GM19395 (cell line): ENCODE measurements around the gene OR5H15.
"Not testable (repeated sequence)": the region's sequence is repeated elsewhere in the genome, so short reads cannot be mapped to it uniquely, and the experiment has no call there.

Experiments
- ATAC-seq: cut with Tn5 transposase; IDR thresholded peaks from one replicate; pipeline ENCODE4 v1.9.1; 2021; ENCODE audit warnings: mild to moderate bottlenecking, moderate library complexity; ENCODE audit not compliant: unreplicated experiment

Gene OR5H15

GRCh38 chr3:98166396-98166795 lies at the start of gene OR5H15:
OR5H15 (plus strand) TSS chr3:98166696; CDS start chr3:98168700, 2,004 bp downstream.
- no peak for ATAC-seq

- ATAC-seq: no peak
Observed at GRCh38 chr3:98130421-98130820, 36.1 kb upstream of the OR5H15 start, which contains the start of gene OR5H1. OR5H1 (plus strand) TSS chr3:98130721; CDS start chr3:98132698, 1,977 bp downstream.

- no peak for ATAC-seq
Observed at GRCh38 chr3:98136631-98137030, 29.9 kb upstream of the OR5H15 start.

GRCh38 chr3:98137826-98138557 lies 28.5 kb upstream of the OR5H15 start:
- ATAC-seq: not testable (repeated sequence)

- no peak for ATAC-seq
Observed at GRCh38 chr3:98140531-98140930, 26.0 kb upstream of the OR5H15 start.

GRCh38 chr3:98147179-98147578 lies 19.3 kb upstream of the OR5H15 start, which contains the start of gene OR5H14:
OR5H14 (plus strand) TSS chr3:98147479; CDS start chr3:98149386, 1,907 bp downstream.
- ATAC-seq: no peak

- ATAC-seq: no peak
Observed at GRCh38 chr3:98148751-98149150, 17.7 kb upstream of the OR5H15 start.

GRCh38 chr3:98149456-98149855 lies 17.0 kb upstream of the OR5H15 start:
- ATAC-seq: not testable (repeated sequence)

- ATAC-seq: no peak
Observed at GRCh38 chr3:98151241-98151640, 15.3 kb upstream of the OR5H15 start.

GRCh38 chr3:98171071-98171470 lies 4.6 kb downstream of the OR5H15 start:
- no peak for ATAC-seq

GRCh38 chr3:98172621-98173020 lies 6.1 kb downstream of the OR5H15 start:
- no peak for ATAC-seq

GRCh38 chr3:98180319-98180890 lies 13.9 kb downstream of the OR5H15 start:
- no peak for ATAC-seq

- no peak for ATAC-seq
Observed at GRCh38 chr3:98182196-98182595, 15.7 kb downstream of the OR5H15 start.

- no peak for ATAC-seq
Observed at GRCh38 chr3:98185180-98185579, 18.7 kb downstream of the OR5H15 start.

GRCh38 chr3:98188545-98188944 lies 22.0 kb downstream of the OR5H15 start:
- peak; percentile 93 for ATAC-seq

GRCh38 chr3:98190911-98191310 lies 24.4 kb downstream of the OR5H15 start:
- ATAC-seq: not testable (repeated sequence)

- ATAC-seq: not testable (repeated sequence)
Observed at GRCh38 chr3:98196293-98196692, 29.8 kb downstream of the OR5H15 start.

- ATAC-seq: no peak
Observed at GRCh38 chr3:98199020-98199419, 32.5 kb downstream of the OR5H15 start.

GRCh38 chr3:98209244-98209643 lies 42.7 kb downstream of the OR5H15 start:
- ATAC-seq: no peak

- no peak for ATAC-seq
Observed at GRCh38 chr3:98213276-98213675, 46.8 kb downstream of the OR5H15 start.

- ATAC-seq: no peak
Observed at GRCh38 chr3:98215051-98215450, 48.6 kb downstream of the OR5H15 start.
